Muscle of leg (tissue), 11 donors: Measurements from ENCODE around the gene C9. TPM values are rescaled to one million over a fixed set of nuclear protein-coding genes. Genes with fewer than 3 reads are reported as not detected.

Source experiments
- DNase-seq: peaks from one replicate; pipeline ENCODE4 v3.0.0; 2013
- H3K27ac ChIP-seq: one replicate; pipeline ENCODE4 v1.5.1; 2013; ENCODE audit warnings: mild to moderate bottlenecking, low read length, control low read depth
- H3K27me3 ChIP-seq: one replicate; pipeline ENCODE4 v1.6.1; 2013; ENCODE audit warnings: low read length; ENCODE audit not compliant: control insufficient read depth, insufficient read depth
- H3K36me3 ChIP-seq: one replicate; pipeline ENCODE4 v1.6.1; 2013; ENCODE audit warnings: low read length; ENCODE audit not compliant: control insufficient read depth, insufficient read depth
- H3K4me1 ChIP-seq: one replicate; pipeline ENCODE4 v1.6.1; 2013; ENCODE audit warnings: low read length; ENCODE audit not compliant: control insufficient read depth, insufficient read depth
- H3K4me3 ChIP-seq: one replicate; pipeline ENCODE4 v1.5.1; 2013; ENCODE audit warnings: low read length, control low read depth
- H3K9me3 ChIP-seq: replicated peaks from 2 replicates; pipeline ENCODE4 v1.6.1; 2013; ENCODE audit warnings: low read depth, low read length; ENCODE audit not compliant: control insufficient read depth
- WGBS: methylation state at CpG from one replicate; pipeline ENCODE4 v1.1.5; 2013; ENCODE audit warnings: missing lambda C conversion rate; ENCODE audit not compliant: insufficient coverage; 5-methylcytosine and 5-hydroxymethylcytosine counted together
- polyA plus RNA-seq, 8 donors: library from polyadenylated mRNA; unstranded; fragments of 120-200 nt; gene quantifications; one replicate each; pipeline versions ENCODE4 v1.2.1 to v1.2.3, GENCODE V29; 2013; ENCODE audit warnings: inconsistent platforms in 1 of 8, low replicate concordance in 1 of 8; ENCODE audit not compliant: insufficient read length in 8 of 8, insufficient read depth in 1 of 8
- total RNA-seq: library from RNA; stranded (reverse); fragments of 120-200 nt; gene quantifications from one replicate; pipeline ENCODE4 v1.2.4, GENCODE V29; 2013

Gene C9
- total and polyA plus RNA-seq, 9 donors = 0.20 to 0.43 (median 0.30) TPM

- WGBS = no CpG with 5 or more reads among the region's 5 CpGs
- no peaks in the 10 kb centered on the region for H3K4me1 ChIP-seq
- H3K27me3 ChIP-seq = no peaks in the 10 kb centered on the region
- no peaks in the 10 kb centered on the region for H3K36me3 ChIP-seq
- H3K9me3 ChIP-seq = no peaks in the 10 kb centered on the region
- H3K27ac ChIP-seq = no peak overlapping the region
- DNase-seq = no peak
- H3K4me3 ChIP-seq = no peak overlapping the region
Observed at GRCh38 chr5:39360471-39361111, 3.7 kb downstream of the C9 start.

GRCh38 chr5:39356263-39356662 lies 8.0 kb downstream of the C9 start:
- H3K36me3 ChIP-seq = no peaks in the 10 kb centered on the region
- no CpG with 5 or more reads among the region's 3 CpGs for WGBS
- H3K27me3 ChIP-seq = no peaks in the 10 kb centered on the region
- no peak overlapping the region for H3K27ac ChIP-seq
- no peak for DNase-seq
- peaks cover 1% of the 10 kb centered on the region for H3K9me3 ChIP-seq
- H3K4me1 ChIP-seq = peaks cover 2% of the 10 kb centered on the region
- no peak overlapping the region for H3K4me3 ChIP-seq

DNA sequence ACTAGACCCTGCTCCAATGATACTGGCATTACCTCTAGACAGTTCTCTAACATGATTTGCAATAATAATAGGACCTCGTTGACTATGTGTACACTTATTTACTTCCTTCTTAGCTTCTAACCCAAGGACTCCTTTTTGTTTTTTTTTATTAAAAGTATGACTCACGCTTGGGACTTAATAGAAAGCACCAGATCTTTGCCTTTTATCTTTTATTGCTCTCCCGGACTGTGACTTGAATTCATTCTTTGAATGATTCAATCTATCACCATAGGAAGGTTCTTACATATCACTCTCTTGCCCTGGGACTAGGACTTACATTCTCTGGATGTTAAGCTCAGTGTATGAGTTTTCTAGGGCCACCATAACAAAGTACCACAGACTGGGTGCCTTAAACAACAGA lies 9.0 kb downstream of the C9 start:
- H3K4me1 ChIP-seq = peaks cover 2% of the 10 kb centered on the region
- no CpG with 5 or more reads among the region's 3 CpGs for WGBS
- H3K36me3 ChIP-seq = no peaks in the 10 kb centered on the region
- H3K4me3 ChIP-seq = no peak overlapping the region
- H3K9me3 ChIP-seq = peaks cover 11% of the 10 kb centered on the region
- no peak overlapping the region for H3K27ac ChIP-seq
- no peak for DNase-seq
- H3K27me3 ChIP-seq = no peaks in the 10 kb centered on the region

DNA sequence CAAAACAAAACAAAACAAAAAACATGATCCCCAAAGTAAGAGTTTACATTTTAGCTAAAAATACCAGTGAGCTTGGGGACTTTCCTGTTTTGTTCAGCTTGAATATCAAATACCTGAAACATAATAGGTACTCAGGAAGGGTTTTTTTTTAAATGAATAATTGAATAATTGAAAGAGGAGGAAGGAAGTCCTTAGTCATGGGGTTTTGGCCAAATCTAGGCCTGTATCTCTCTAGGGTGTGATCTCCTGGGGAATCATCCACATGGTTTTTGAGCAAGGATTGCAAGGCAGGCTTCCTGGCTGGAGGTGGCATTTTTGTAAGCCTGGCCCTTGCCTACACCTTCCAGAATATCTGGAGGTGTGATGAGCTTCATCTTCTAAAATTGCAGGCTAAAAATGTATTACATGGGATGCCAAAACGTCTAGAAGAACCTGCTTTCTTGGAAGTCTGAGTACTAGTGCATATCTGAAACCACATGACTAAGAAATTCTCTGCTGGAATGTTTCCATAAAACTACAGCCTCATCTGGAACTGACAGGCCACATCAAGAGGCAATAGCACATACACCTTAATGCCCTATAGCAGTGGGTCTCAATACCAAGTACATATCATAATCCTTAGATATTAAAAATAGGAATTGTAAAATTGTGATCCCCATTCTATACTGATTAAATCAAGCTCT lies 10.4 kb downstream of the C9 start:
- no peak for DNase-seq
- H3K9me3 ChIP-seq = peaks cover 11% of the 10 kb centered on the region
- H3K27me3 ChIP-seq = no peaks in the 10 kb centered on the region
- WGBS = no CpG with 5 or more reads among the region's 1 CpG
- peak overlapping the region; percentile 21 for H3K27ac ChIP-seq
- H3K4me1 ChIP-seq = peaks cover 2% of the 10 kb centered on the region
- H3K4me3 ChIP-seq = no peak overlapping the region
- H3K36me3 ChIP-seq = no peaks in the 10 kb centered on the region

DNA sequence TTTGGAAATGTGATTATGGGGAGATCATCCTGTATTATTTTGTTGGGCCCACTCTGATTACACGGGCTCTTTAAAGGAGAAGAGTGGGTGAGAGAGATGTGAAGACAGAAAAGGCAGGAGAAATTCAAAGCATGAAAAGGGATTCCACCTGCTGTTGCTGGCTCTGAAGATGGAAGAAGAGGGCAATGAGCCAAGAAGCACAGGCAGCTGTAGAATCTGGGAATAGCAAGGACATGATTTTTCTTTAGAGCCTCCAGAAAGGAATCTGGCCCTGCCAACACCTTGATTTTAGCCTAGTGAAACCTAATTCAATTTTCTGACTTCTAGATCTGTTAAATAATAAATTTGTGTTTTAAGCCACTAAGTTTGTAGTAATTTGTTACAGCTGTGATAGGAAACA lies 11.3 kb downstream of the C9 start:
- peak overlapping the region; percentile 38 for H3K27ac ChIP-seq
- H3K4me3 ChIP-seq = no peak overlapping the region
- peaks cover 2% of the 10 kb centered on the region for H3K4me1 ChIP-seq
- H3K9me3 ChIP-seq = peaks cover 11% of the 10 kb centered on the region
- DNase-seq = peak; percentile 90
- 17% methylated on average over 1 of the region's 1 CpG for WGBS
- no peaks in the 10 kb centered on the region for H3K27me3 ChIP-seq
- no peaks in the 10 kb centered on the region for H3K36me3 ChIP-seq

DNA sequence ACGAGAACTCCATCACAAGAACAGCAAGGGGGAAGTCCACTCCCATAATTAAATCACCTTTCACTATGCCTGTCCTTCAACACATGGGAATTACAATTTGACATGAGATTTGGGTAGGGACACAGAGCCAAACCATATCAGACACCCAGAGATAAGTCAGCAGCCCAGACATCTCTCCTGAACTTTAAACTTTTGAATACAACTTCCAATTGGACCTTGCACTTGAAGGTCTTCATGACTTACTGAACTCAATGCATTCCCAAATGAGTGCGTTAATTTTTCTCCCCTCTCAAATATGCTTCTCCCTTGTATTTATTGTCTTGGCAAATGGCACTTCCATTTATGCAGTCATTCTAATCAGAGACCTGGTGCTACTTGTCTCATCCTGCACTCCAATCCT lies 12.1 kb downstream of the C9 start:
- peaks cover 2% of the 10 kb centered on the region for H3K4me1 ChIP-seq
- no peaks in the 10 kb centered on the region for H3K36me3 ChIP-seq
- WGBS = 100% methylated on average over 1 of the region's 2 CpGs
- no peak overlapping the region for H3K4me3 ChIP-seq
- no peak for DNase-seq
- H3K27me3 ChIP-seq = no peaks in the 10 kb centered on the region
- H3K27ac ChIP-seq = no peak overlapping the region
- H3K9me3 ChIP-seq = peaks cover 11% of the 10 kb centered on the region

DNA sequence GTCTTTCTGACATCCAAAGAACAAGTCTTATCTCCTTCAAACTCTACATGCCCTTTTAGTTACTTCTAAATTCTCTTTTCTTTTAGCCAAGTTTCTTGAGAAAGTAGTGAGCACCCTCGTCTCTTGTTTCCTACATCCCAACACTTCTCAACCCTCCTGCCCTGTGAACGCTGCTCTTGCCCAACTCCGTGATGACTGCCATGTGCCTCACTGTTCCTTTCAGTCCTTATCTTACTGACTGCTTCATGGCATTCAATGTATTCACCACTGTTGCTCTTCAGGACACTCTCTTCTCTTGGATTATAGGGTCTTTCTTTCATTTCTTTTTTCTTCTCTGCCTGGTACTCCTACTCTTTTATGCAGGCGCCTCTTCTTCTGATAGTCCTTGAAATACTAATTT lies 14.8 kb downstream of the C9 start:
- H3K4me1 ChIP-seq = peaks cover 2% of the 10 kb centered on the region
- WGBS = 98% methylated on average over 4 of the region's 4 CpGs
- no peaks in the 10 kb centered on the region for H3K27me3 ChIP-seq
- H3K9me3 ChIP-seq = peaks cover 11% of the 10 kb centered on the region
- H3K4me3 ChIP-seq = no peak overlapping the region
- H3K27ac ChIP-seq = no peak overlapping the region
- H3K36me3 ChIP-seq = no peaks in the 10 kb centered on the region
- DNase-seq = no peak

- H3K4me1 ChIP-seq = peaks cover 3% of the 10 kb centered on the region
- H3K27ac ChIP-seq = peak overlapping the region; percentile 68
- no peaks in the 10 kb centered on the region for H3K27me3 ChIP-seq
- 100% methylated on average over 1 of the region's 1 CpG for WGBS
- H3K4me3 ChIP-seq = no peak overlapping the region
- no peaks in the 10 kb centered on the region for H3K9me3 ChIP-seq
- no peak for DNase-seq
- H3K36me3 ChIP-seq = no peaks in the 10 kb centered on the region
Observed at GRCh38 chr5:39342460-39342859, 21.8 kb downstream of the C9 start.

GRCh38 chr5:39341896-39342295 lies 22.4 kb downstream of the C9 start:
- Histone ChIP-seq H3K4me3 (no peak overlapping the region), H3K27me3 (no peaks in the 10 kb centered on the region), H3K27ac (peak overlapping the region; percentile 68), H3K36me3 (no peaks in the 10 kb centered on the region), H3K9me3 (no peaks in the 10 kb centered on the region), H3K4me1 (peaks cover 3% of the 10 kb centered on the region)
- peak; percentile 94 for DNase-seq
- WGBS = no CpG with 5 or more reads among the region's 1 CpG

DNA sequence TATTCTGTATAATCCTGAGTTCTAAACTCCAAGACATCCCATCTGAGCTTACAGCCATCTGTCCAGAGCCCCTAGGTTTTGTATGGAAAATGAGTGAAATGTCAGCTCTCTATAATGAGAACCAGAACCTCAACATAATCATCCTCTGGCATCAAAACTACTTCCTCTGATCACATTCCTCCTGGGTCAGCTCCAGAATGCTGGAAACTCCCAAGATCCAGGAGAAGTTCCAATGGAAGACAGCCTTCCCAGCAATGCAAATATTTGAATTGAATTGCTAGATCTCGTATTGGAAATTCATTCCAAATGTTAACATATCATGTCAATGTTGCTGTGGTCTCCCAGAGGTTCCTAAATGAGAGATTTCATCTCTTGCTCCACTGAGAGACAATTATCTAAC lies 23.8 kb downstream of the C9 start:
- WGBS = no CpG with 5 or more reads among the region's 1 CpG
- no peak overlapping the region for H3K4me3 ChIP-seq
- H3K27ac ChIP-seq = peak overlapping the region; percentile 68
- H3K27me3 ChIP-seq = no peaks in the 10 kb centered on the region
- peaks cover 3% of the 10 kb centered on the region for H3K4me1 ChIP-seq
- DNase-seq = peak; percentile 96
- no peaks in the 10 kb centered on the region for H3K9me3 ChIP-seq
- H3K36me3 ChIP-seq = no peaks in the 10 kb centered on the region
